ENCODE data around the gene PLAAT4. TPM values are rescaled to one million over a fixed set of nuclear protein-coding genes. Genes with fewer than 3 reads are reported as not detected.
"Not testable (repeated sequence)": the region's sequence is repeated elsewhere in the genome, so short reads cannot be mapped to it uniquely, and the experiment has no call there.

Gene PLAAT4
- total RNA-seq, 1 donor = 52.0 TPM

GRCh38 chr11:63510360-63511047 lies 26.1 kb upstream of the PLAAT4 start:
- no peak for DNase-seq (ENCODE audit: low read depth in 2 of 3, low spot score in 2 of 3)

GRCh38 chr11:63511048-63511748 lies 25.4 kb upstream of the PLAAT4 start:
- peak in 1 of 3 donors; percentile 78 for DNase-seq (ENCODE audit: low read depth in 2 of 3, low spot score in 2 of 3)

- no peak for DNase-seq (ENCODE audit: low read depth in 2 of 3, low spot score in 2 of 3)
Observed at GRCh38 chr11:63512816-63513215, 23.8 kb upstream of the PLAAT4 start.

- DNase-seq (ENCODE audit: low read depth in 2 of 3, low spot score in 2 of 3) = no peak
Observed at GRCh38 chr11:63516109-63516508, 20.5 kb upstream of the PLAAT4 start.

- DNase-seq (ENCODE audit: low read depth in 2 of 3, low spot score in 2 of 3) = no peak
Observed at GRCh38 chr11:63517156-63517555, 19.5 kb upstream of the PLAAT4 start.

- DNase-seq (ENCODE audit: low read depth in 2 of 3, low spot score in 2 of 3) = peak in 1 of 3 donors; percentile 48
Observed at GRCh38 chr11:63518548-63518947, 18.1 kb upstream of the PLAAT4 start.

GRCh38 chr11:63520606-63521170 lies 15.9 kb upstream of the PLAAT4 start:
- DNase-seq (ENCODE audit: low read depth in 2 of 3, low spot score in 2 of 3) = no peak

- DNase-seq (ENCODE audit: low read depth in 2 of 3, low spot score in 2 of 3) = no peak
Observed at GRCh38 chr11:63521896-63522295, 14.7 kb upstream of the PLAAT4 start.

GRCh38 chr11:63523151-63523550 lies 13.5 kb upstream of the PLAAT4 start:
- no peak for DNase-seq (ENCODE audit: low read depth in 2 of 3, low spot score in 2 of 3)

GRCh38 chr11:63527667-63528066 lies 8.9 kb upstream of the PLAAT4 start:
- no peak for DNase-seq (ENCODE audit: low read depth in 2 of 3, low spot score in 2 of 3)

GRCh38 chr11:63528156-63528555 lies 8.5 kb upstream of the PLAAT4 start:
- not testable (repeated sequence) for DNase-seq (ENCODE audit: low read depth in 2 of 3, low spot score in 2 of 3)

GRCh38 chr11:63528729-63529278 lies 7.8 kb upstream of the PLAAT4 start:
- not testable (repeated sequence) for DNase-seq (ENCODE audit: low read depth in 2 of 3, low spot score in 2 of 3)

- DNase-seq (ENCODE audit: low read depth in 2 of 3, low spot score in 2 of 3) = not testable (repeated sequence)
Observed at GRCh38 chr11:63529373-63529772, 7.2 kb upstream of the PLAAT4 start.

- DNase-seq (ENCODE audit: low read depth in 2 of 3, low spot score in 2 of 3) = no peak
Observed at GRCh38 chr11:63530021-63530420, 6.6 kb upstream of the PLAAT4 start.

GRCh38 chr11:63531074-63531792 lies 5.4 kb upstream of the PLAAT4 start:
- peak in 2 of 3 donors; percentile 41 to 62 for DNase-seq (ENCODE audit: low read depth in 2 of 3, low spot score in 2 of 3)

- DNase-seq (ENCODE audit: low read depth in 2 of 3, low spot score in 2 of 3) = no peak
Observed at GRCh38 chr11:63532117-63532516, 4.5 kb upstream of the PLAAT4 start.

- no peak for DNase-seq (ENCODE audit: low read depth in 2 of 3, low spot score in 2 of 3)
Observed at GRCh38 chr11:63532799-63533475, 3.7 kb upstream of the PLAAT4 start.

GRCh38 chr11:63534076-63534475 lies 2.5 kb upstream of the PLAAT4 start:
- no peak for DNase-seq (ENCODE audit: low read depth in 2 of 3, low spot score in 2 of 3)

- no peak for DNase-seq (ENCODE audit: low read depth in 2 of 3, low spot score in 2 of 3)
Observed at GRCh38 chr11:63534895-63535461, 1.6 kb upstream of the PLAAT4 start.

GRCh38 chr11:63535734-63536133 lies 874 bp upstream of the PLAAT4 start:
- DNase-seq (ENCODE audit: low read depth in 2 of 3, low spot score in 2 of 3) = no peak
